Lower leg skin (tissue), 3 donors: ENCODE measurements around the gene HSPG2.

Experiments
- POLR2A ChIP-seq, 2 donors: fragments of 450-650 bp; IDR thresholded peaks; one replicate each; pipeline ENCODE4 v1.6.1; 2016 to 2017; ENCODE audit warnings: antibody characterized with exemption in 2 of 2, mild to moderate bottlenecking in 1 of 2, moderate library complexity in 1 of 2
- TF ChIP-seq, protein P1 (sequence below), 3 donors: fragments of 450-650 bp; IDR thresholded peaks; one replicate each; pipeline ENCODE4 v1.5.1; 2016; ENCODE audit warnings: antibody characterized with exemption in 3 of 3, mild to moderate bottlenecking in 3 of 3, moderate library complexity in 2 of 3

DNA sequence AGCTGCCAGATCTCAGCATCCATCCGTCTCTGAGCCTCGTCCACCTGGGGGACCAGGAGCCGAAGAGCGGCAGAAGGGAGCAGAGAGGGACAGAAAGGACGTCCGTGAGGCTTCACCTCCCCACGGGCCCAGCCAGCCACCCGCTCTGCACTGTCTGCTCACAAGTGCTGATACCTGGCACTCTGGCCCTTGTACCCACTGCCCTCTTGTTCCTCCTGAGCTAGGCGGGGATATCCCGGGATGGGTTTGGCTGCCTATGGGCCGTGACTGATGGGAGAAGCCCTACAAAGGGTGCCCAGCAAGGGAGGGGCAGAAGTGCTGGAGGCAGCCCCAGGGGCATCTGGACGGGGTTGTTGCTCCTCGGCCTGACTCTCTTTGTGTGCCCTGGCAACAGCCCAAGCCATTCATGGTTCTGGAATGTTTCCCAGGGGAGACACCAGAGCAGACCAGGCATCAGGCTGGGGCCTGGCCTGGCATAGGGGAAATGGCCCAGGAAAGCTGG is 67.4 kb downstream of the HSPG2 start:
- TF ChIP-seq, protein P1, sequence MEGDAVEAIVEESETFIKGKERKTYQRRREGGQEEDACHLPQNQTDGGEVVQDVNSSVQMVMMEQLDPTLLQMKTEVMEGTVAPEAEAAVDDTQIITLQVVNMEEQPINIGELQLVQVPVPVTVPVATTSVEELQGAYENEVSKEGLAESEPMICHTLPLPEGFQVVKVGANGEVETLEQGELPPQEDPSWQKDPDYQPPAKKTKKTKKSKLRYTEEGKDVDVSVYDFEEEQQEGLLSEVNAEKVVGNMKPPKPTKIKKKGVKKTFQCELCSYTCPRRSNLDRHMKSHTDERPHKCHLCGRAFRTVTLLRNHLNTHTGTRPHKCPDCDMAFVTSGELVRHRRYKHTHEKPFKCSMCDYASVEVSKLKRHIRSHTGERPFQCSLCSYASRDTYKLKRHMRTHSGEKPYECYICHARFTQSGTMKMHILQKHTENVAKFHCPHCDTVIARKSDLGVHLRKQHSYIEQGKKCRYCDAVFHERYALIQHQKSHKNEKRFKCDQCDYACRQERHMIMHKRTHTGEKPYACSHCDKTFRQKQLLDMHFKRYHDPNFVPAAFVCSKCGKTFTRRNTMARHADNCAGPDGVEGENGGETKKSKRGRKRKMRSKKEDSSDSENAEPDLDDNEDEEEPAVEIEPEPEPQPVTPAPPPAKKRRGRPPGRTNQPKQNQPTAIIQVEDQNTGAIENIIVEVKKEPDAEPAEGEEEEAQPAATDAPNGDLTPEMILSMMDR (IDR thresholded peaks at IDR 0.05) = no peak
- TF ChIP-seq POLR2A (IDR thresholded peaks at IDR 0.05) = no peak
